Thoracic aorta (tissue), 2 donors: ENCODE results near the gene PFN4. TPM values are rescaled to one million over a fixed set of nuclear protein-coding genes. Genes with fewer than 3 reads are reported as not detected.

Experiments
- ATAC-seq: fragments of 150-250 bp; one replicate; pipeline ENCODE4 v1.8.0; 2017; ENCODE audit warnings: low read depth; ENCODE audit not compliant: insufficient number of reproducible peaks, low FRiP score
- DNase-seq: peaks from one replicate; pipeline ENCODE4 v3.0.0-alpha.2; 2020; ENCODE audit warnings: low spot score
- H3K27ac ChIP-seq, 2 donors: fragments of 200-600 bp; sonication (generic); 1 replicate in 1 of 2; 2 replicates in 1 of 2; pipeline ENCODE4 v1.5.1; 2016; ENCODE audit warnings: mild to moderate bottlenecking in 2 of 2, moderate library complexity in 2 of 2
- H3K27me3 ChIP-seq: fragments of 200-600 bp; sonication (generic); replicated peaks from 2 replicates; pipeline ENCODE4 v1.6.0; 2016; ENCODE audit warnings: mild to moderate bottlenecking; ENCODE audit not compliant: insufficient read depth
- H3K36me3 ChIP-seq: fragments of 200-600 bp; sonication (generic); one replicate; pipeline ENCODE4 v1.5.1; 2016
- H3K4me1 ChIP-seq, 2 donors: fragments of 200-600 bp; sonication (generic); 1 replicate in 1 of 2; 2 replicates in 1 of 2; pipeline versions ENCODE4 v1.5.1 to v1.6.0; 2016; ENCODE audit warnings: low read depth in 2 of 2, mild to moderate bottlenecking in 1 of 2; ENCODE audit not compliant: control insufficient read depth in 1 of 2
- H3K4me3 ChIP-seq: fragments of 200-600 bp; sonication (generic); 2 replicates; pipeline ENCODE4 v1.5.1; 2016; ENCODE audit warnings: mild to moderate bottlenecking
- H3K9me3 ChIP-seq: fragments of 200-600 bp; sonication (generic); 2 replicates; pipeline ENCODE4 v1.5.1; 2016
- total RNA-seq, 2 donors: library from RNA; depleted of rRNA; stranded (reverse); fragments of >200 nt; gene quantifications; one replicate each; pipeline versions ENCODE4 v1.1.0 to v1.2.3, GENCODE V29; 2016
- TF ChIP-seq, protein P1 (sequence below): fragments of 200-600 bp; sonication (generic); IDR thresholded peaks from one replicate; pipeline ENCODE4 v1.5.1; 2019; ENCODE audit warnings: antibody characterized with exemption

Gene PFN4
- total RNA-seq, 2 donors from 2014 or later: 1.9 TPM; not detected in 1

DNA sequence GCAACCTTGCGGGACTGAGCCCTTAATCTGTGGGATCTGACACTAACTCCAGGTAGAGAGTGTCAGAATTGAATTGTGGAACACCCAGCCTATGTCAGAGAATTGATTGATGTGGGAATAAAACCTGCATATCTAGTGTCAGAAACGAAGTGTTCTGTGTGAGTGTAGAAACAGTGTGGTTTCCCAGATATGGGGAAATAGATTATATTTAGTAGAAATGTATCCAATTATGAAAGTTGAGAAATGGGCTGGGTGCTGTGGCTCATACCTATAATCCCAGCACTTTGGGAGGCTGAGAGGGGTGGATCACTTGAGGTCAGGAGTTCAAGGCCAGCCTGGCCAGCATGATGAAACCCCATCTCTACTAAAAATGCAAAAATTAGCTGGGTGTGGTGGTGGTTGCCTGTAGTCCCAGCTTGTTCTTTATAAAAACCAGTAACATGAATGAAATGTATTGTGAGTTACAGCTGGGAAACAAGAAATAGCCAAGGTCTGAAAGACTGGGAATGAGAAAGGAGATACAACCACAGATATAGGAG, 34.2 kb downstream of the PFN4 start:
- DNase-seq: no peak
- no peak overlapping the region for H3K4me3 ChIP-seq
- ATAC-seq: no peak
- no peaks in the 10 kb centered on the region for H3K27me3 ChIP-seq
- no peak overlapping the region for H3K27ac ChIP-seq
- H3K9me3 ChIP-seq: no peaks in the 10 kb centered on the region
- TF ChIP-seq, protein P1, sequence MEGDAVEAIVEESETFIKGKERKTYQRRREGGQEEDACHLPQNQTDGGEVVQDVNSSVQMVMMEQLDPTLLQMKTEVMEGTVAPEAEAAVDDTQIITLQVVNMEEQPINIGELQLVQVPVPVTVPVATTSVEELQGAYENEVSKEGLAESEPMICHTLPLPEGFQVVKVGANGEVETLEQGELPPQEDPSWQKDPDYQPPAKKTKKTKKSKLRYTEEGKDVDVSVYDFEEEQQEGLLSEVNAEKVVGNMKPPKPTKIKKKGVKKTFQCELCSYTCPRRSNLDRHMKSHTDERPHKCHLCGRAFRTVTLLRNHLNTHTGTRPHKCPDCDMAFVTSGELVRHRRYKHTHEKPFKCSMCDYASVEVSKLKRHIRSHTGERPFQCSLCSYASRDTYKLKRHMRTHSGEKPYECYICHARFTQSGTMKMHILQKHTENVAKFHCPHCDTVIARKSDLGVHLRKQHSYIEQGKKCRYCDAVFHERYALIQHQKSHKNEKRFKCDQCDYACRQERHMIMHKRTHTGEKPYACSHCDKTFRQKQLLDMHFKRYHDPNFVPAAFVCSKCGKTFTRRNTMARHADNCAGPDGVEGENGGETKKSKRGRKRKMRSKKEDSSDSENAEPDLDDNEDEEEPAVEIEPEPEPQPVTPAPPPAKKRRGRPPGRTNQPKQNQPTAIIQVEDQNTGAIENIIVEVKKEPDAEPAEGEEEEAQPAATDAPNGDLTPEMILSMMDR: no peak
- no peaks in the 10 kb centered on the region for H3K36me3 ChIP-seq
- peaks cover under 1 to 10% of the 10 kb centered on the region in 2 donors for H3K4me1 ChIP-seq

DNA sequence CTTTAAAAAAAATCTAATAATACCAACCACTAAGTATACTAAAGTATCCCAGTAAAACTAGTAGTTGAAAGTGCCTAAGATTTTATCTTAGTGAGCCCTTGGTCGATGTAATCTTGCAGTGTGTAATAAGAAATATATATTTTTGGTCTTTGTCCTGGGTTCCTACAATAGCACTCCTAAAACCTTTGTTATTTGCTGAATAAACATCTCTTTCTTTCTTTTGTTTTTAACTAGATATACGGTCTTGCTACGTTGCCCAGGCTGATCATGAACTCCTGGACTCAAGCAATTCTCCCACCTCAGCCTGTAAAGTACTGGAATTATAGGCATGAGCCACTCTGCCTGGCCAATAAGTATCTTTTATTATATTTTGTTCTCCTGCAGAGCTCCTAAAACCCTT, 36.1 kb downstream of the PFN4 start:
- Histone ChIP-seq H3K4me1 (peaks cover 7 to 19% of the 10 kb centered on the region in 2 donors), H3K27ac (no peak overlapping the region), H3K36me3 (peaks cover 6% of the 10 kb centered on the region), H3K4me3 (no peak overlapping the region), H3K9me3 (no peaks in the 10 kb centered on the region), H3K27me3 (no peaks in the 10 kb centered on the region)
- TF ChIP-seq, protein P1: no peak
- DNase-seq: no peak
- no peak for ATAC-seq

DNA sequence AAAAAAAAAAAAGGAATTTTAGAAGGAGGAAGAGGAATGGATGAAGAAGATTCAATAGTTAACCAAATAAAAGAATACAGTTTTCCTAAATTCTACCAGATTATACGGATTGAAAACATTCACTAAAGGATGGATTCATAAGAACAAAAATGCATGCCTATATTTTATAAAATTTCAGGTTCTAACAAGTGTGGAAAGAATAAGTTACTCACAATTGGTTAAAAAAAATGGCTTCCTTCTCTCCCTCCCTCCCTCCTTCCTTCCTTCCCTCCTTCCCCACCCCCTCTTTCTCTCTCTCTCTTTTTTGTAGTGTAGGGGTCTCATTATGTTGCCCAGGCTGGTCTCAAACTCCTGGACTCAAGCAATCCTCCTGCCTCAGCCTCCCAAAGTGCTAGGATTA, 36.9 kb downstream of the PFN4 start:
- Histone ChIP-seq H3K27me3 (no peaks in the 10 kb centered on the region), H3K36me3 (peaks cover 7% of the 10 kb centered on the region), H3K9me3 (no peaks in the 10 kb centered on the region), H3K27ac (no peak overlapping the region), H3K4me1 (peaks cover 7 to 19% of the 10 kb centered on the region in 2 donors), H3K4me3 (no peak overlapping the region)
- no peak for DNase-seq
- no peak for ATAC-seq
- TF ChIP-seq, protein P1: no peak

DNA sequence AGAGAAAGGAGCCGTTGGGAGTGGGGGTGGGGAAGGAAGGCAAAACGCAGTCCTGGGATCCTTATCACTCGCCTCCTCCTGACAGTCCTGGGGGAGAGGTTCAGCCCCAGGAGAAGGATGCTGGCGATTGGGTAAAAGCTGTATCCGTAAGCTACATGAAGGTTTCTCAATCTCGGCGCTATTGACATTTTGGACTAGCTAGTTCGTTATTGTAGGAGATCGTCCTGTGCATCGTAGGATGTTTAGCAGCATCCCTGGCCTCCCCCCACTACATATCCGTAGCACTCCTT, 38.0 kb downstream of the PFN4 start:
- no peaks in the 10 kb centered on the region for H3K9me3 ChIP-seq
- no peak for ATAC-seq

DNA sequence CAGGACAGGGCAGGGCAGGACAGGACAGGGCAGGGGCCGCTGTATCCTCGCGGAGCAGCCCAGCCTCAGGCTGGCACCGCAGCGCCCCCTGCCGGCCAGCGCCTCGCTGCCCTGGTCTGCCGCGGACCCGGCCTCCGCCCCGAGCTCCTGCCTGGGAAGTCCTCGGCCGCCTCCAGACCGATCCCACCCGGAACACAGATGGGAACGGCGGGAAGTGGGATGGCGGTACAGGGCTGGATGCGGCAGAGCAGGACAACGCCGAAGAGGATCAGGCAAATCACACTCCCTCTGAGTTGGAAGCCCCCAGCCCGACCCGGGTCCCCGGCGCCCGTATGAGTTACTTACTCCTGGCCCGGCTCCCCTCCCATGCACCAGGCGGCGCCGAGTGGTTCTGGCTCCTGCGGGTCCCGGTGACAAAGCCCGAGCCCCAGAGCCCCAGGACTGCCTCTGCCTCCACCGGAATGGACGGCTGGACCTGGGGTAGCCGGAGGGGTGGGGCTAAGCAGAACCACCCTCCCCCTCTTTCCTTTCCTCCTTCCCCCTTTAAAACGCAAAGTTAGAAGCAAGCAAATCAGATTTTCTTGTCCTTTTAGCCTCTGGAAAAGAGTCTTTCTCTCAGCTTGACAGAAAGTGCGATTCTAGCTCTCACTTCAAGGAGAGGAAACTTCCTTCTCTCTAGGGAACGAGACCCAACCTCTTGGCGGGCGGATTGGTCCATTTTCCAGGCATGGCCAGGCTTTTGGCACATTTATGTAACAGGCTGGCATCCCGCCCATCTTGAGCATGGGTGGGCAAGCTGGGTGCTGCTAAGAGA, 38.5 kb downstream of the PFN4 start, which contains the start of gene TP53I3:
TSS of gene TP53I3 (minus strand) at position 449 of the 814 bp plus-strand sequence. CDS start 508 bp downstream, outside the sequence.
- Histone ChIP-seq H3K27me3 (no peaks in the 10 kb centered on the region), H3K4me3 (peak within 1 kb of the TSS; percentile 74), H3K4me1 (peaks cover 7 to 19% of the 10 kb centered on the region in 2 donors)

More for the DNA sequence above, 38.0 kb downstream of the PFN4 start:
- Histone ChIP-seq H3K4me1 (peaks cover 7 to 19% of the 10 kb centered on the region in 2 donors), H3K27me3 (no peaks in the 10 kb centered on the region), H3K4me3 (peak overlapping the region; percentile 74), H3K36me3 (peaks cover 7% of the 10 kb centered on the region), H3K27ac (peak overlapping the region; percentile 81 to 87)
- TF ChIP-seq, protein P1: no peak
- no peak for DNase-seq

More for the DNA sequence above, 38.5 kb downstream of the PFN4 start, which contains the start of gene TP53I3:
- ATAC-seq (peak; percentile 88), DNase-seq (peak; percentile 47)
- Histone ChIP-seq H3K9me3 (no peaks in the 10 kb centered on the region), H3K27ac (peak within 1 kb of the TSS; percentile 81 to 87), H3K36me3 (peaks cover 7% of the 10 kb centered on the region)
- TF ChIP-seq, protein P1: peak; percentile 98
